ENCODE data around the gene FBXL4. TPM values are rescaled to one million over a fixed set of nuclear protein-coding genes. Genes with fewer than 3 reads are reported as not detected.

FBXL4 gene
- total RNA-seq, 1 experiment from 2014 or later: 5.1 TPM

- H3K23ac ChIP-seq (ENCODE audit: insufficient read length, low read depth, low read length): no peak overlapping the region
- TF ChIP-seq, protein P1, sequence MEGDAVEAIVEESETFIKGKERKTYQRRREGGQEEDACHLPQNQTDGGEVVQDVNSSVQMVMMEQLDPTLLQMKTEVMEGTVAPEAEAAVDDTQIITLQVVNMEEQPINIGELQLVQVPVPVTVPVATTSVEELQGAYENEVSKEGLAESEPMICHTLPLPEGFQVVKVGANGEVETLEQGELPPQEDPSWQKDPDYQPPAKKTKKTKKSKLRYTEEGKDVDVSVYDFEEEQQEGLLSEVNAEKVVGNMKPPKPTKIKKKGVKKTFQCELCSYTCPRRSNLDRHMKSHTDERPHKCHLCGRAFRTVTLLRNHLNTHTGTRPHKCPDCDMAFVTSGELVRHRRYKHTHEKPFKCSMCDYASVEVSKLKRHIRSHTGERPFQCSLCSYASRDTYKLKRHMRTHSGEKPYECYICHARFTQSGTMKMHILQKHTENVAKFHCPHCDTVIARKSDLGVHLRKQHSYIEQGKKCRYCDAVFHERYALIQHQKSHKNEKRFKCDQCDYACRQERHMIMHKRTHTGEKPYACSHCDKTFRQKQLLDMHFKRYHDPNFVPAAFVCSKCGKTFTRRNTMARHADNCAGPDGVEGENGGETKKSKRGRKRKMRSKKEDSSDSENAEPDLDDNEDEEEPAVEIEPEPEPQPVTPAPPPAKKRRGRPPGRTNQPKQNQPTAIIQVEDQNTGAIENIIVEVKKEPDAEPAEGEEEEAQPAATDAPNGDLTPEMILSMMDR (conservative IDR thresholded peaks at IDR 0.05): no peak
- no peaks in the 10 kb centered on the region for H3K36me3 Mint-ChIP-seq (ENCODE audit: insufficient read depth in 1 of 3, low read depth in 3 of 3)
Measured at GRCh38 chr6:98957450-98957849, 9.7 kb upstream of the FBXL4 start.

More at GRCh38 chr6:98957450-98957849, 9.7 kb upstream of the FBXL4 start:
- H3K27me3 Mint-ChIP-seq (ENCODE audit: low read depth): no peaks in the 10 kb centered on the region
- H3K4me2 ChIP-seq (ENCODE audit: insufficient read depth, insufficient read length, low read length): no peak overlapping the region
- H4K20me1 ChIP-seq (ENCODE audit: control insufficient read depth, insufficient read depth, insufficient read length): no peaks in the 10 kb centered on the region
- DNase-seq: no peak
- H3K4me1 ChIP-seq (ENCODE audit: insufficient read depth, low read length): no peaks in the 10 kb centered on the region
- H2BK5ac ChIP-seq (ENCODE audit: insufficient read length, low read length): no peak overlapping the region
- H3K4me3 Mint-ChIP-seq: no peak overlapping the region
- H2BK15ac ChIP-seq (ENCODE audit: low read depth, low read length): no peak overlapping the region
- H4K8ac ChIP-seq (replicated peaks; ENCODE audit: insufficient read length, low read depth, low read length): no peak overlapping the region
- no peaks in the 10 kb centered on the region; a peak in 1 of 4 replicates for H3K4me1 Mint-ChIP-seq
- H3K9ac ChIP-seq (ENCODE audit: extremely low read depth, insufficient read length, low read length): no peak overlapping the region
- no peaks in the 10 kb centered on the region for H3K9me3 Mint-ChIP-seq
- H4K91ac ChIP-seq (ENCODE audit: insufficient read length, low read depth, low read length): no peak overlapping the region
- H3K27ac Mint-ChIP-seq: no peak overlapping the region
- no peaks in the 10 kb centered on the region for H3K79me2 ChIP-seq (ENCODE audit: insufficient read depth, low read length)
- WGBS (ENCODE audit: extremely low coverage, insufficient read length, low lambda C conversion rate): no CpG with 5 or more reads among the region's 3 CpGs
- no peak overlapping the region for H2AFZ ChIP-seq (ENCODE audit: low read length)
- no peaks in the 10 kb centered on the region for H3K9me3 ChIP-seq (ENCODE audit: control insufficient read depth, low read depth, low read length)
- H2BK120ac ChIP-seq (ENCODE audit: low read depth, low read length, poor library complexity, severe bottlenecking): no peak overlapping the region
- no peak overlapping the region for H4K5ac ChIP-seq (ENCODE audit: insufficient read length, low read depth, low read length)
- H3K23me2 ChIP-seq (ENCODE audit: insufficient read length, low read depth, low read length, poor library complexity, severe bottlenecking): no peaks in the 10 kb centered on the region
- H3K27ac ChIP-seq (ENCODE audit: insufficient read length, low read depth, low read length): no peak overlapping the region
- H3K14ac ChIP-seq (ENCODE audit: insufficient read depth, low read length): no peak overlapping the region
- H3K27me3 ChIP-seq (ENCODE audit: insufficient read depth, low read length): no peaks in the 10 kb centered on the region
- no peak overlapping the region for H3K18ac ChIP-seq (ENCODE audit: insufficient read length, low read depth, low read length)
- H2AK5ac ChIP-seq (ENCODE audit: insufficient read length, low read length): no peak overlapping the region
- H2BK20ac ChIP-seq (ENCODE audit: low read depth, low read length, poor library complexity, severe bottlenecking): no peak overlapping the region
- no peak overlapping the region for H3K56ac ChIP-seq (ENCODE audit: insufficient read length, low read depth, low read length)
- H3K4ac ChIP-seq (ENCODE audit: low read depth, low read length): no peak overlapping the region
- no peak overlapping the region for H3T11ph ChIP-seq (ENCODE audit: low read length)
- H3K79me1 ChIP-seq (ENCODE audit: insufficient read depth, low read depth, low read length, poor library complexity, severe bottlenecking): no peaks in the 10 kb centered on the region
- H2BK12ac ChIP-seq (ENCODE audit: insufficient read length, low read depth, low read length): no peak overlapping the region

Data from H9 (cell line).